ENCODE data around the gene OSM. TPM values are rescaled to one million over a fixed set of nuclear protein-coding genes. Genes with fewer than 3 reads are reported as not detected.
A peak's percentile ranks its signal among the peaks of the same experiment; 100 is the strongest.

OSM gene
- total RNA-seq, 2 donors from 2014 or later = 2.5 TPM; not detected in 1

DNA sequence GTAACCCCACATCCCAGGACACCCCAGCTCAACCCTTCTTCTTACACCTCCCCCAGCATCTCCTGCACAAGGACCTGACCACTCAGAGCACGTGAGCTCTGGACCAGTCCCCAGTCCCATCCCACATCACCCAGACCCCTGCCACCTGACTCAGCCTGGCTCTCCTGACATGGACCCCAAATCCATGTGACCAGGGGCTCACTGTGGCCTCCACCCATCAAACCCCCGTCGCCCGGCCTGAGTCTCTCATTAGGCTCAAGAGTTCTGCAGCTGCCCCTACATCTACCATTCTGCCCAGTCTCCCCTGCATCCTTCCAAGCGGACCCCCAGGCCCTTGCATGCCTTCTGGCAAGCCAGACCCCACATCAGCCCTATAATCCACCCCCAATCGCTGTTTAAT is 18.2 kb downstream of the OSM start:
- Histone ChIP-seq H3K9me3 (no peaks in the 10 kb centered on the region), H3K36me3 (no peaks in the 10 kb centered on the region), H3K27me3 (replicated peaks; ENCODE audit: insufficient read depth) (no peaks in the 10 kb centered on the region), H3K4me1 (replicated peaks) (no peaks in the 10 kb centered on the region), H3K27ac (no peak overlapping the region), H3K4me3 (no peak overlapping the region)
- WGBS = 83% methylated on average over 6 of the region's 6 CpGs
- TF ChIP-seq, protein P1, sequence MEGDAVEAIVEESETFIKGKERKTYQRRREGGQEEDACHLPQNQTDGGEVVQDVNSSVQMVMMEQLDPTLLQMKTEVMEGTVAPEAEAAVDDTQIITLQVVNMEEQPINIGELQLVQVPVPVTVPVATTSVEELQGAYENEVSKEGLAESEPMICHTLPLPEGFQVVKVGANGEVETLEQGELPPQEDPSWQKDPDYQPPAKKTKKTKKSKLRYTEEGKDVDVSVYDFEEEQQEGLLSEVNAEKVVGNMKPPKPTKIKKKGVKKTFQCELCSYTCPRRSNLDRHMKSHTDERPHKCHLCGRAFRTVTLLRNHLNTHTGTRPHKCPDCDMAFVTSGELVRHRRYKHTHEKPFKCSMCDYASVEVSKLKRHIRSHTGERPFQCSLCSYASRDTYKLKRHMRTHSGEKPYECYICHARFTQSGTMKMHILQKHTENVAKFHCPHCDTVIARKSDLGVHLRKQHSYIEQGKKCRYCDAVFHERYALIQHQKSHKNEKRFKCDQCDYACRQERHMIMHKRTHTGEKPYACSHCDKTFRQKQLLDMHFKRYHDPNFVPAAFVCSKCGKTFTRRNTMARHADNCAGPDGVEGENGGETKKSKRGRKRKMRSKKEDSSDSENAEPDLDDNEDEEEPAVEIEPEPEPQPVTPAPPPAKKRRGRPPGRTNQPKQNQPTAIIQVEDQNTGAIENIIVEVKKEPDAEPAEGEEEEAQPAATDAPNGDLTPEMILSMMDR (IDR thresholded peaks at IDR 0.05) = no peak
- TF ChIP-seq POLR2A (IDR thresholded peaks at IDR 0.05) (no peak), POLR2AphosphoS5 (IDR thresholded peaks at IDR 0.05) (no peak)
- no peak for DNase-seq (ENCODE audit: low spot score)
- intact Hi-C loops (cut with DNase I) = no loop called here

DNA sequence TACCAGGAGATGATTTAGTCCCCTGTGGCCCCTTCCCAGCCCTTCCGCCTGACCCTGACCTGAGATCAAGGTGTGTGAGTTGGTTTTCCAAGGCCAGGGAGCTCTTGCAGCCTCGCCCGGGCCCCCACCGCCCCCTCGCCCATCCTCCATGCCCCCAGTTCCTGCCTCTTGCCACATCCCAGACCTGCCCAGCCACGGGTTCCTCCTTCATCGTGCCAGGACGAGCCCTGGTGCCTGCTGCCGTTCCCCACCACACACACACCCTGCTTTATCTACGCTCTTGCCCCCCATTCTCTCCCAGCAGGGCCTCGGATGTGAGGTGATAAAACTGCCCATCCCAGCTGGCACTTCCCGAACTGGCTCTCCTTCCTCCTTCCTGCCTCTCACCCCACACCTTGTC is 18.7 kb downstream of the OSM start:
- H3K36me3 ChIP-seq = no peaks in the 10 kb centered on the region
- no peak for DNase-seq (ENCODE audit: low spot score)
- no peaks in the 10 kb centered on the region for H3K4me1 ChIP-seq (replicated peaks)
- 77% methylated on average over 12 of the region's 12 CpGs for WGBS
- H3K27me3 ChIP-seq (replicated peaks; ENCODE audit: insufficient read depth) = no peaks in the 10 kb centered on the region
- H3K27ac ChIP-seq = no peak overlapping the region
- intact Hi-C loops (cut with DNase I) = no loop called here
- H3K9me3 ChIP-seq = no peaks in the 10 kb centered on the region
- no peak overlapping the region for H3K4me3 ChIP-seq
- no peak for TF ChIP-seq POLR2AphosphoS5 (IDR thresholded peaks at IDR 0.05)
- TF ChIP-seq POLR2A (IDR thresholded peaks at IDR 0.05) = no peak
- TF ChIP-seq, protein P1 (IDR thresholded peaks at IDR 0.05) = no peak

GRCh38 chr22:30247561-30247960 is 19.1 kb downstream of the OSM start:
- 98% methylated on average over 11 of the region's 11 CpGs for WGBS
- no peak for DNase-seq (ENCODE audit: low spot score)
- no peak for TF ChIP-seq POLR2A (IDR thresholded peaks at IDR 0.05)
- TF ChIP-seq POLR2AphosphoS5 (IDR thresholded peaks at IDR 0.05) = no peak
- TF ChIP-seq, protein P1 (IDR thresholded peaks at IDR 0.05) = no peak
- Histone ChIP-seq H3K9me3 (no peaks in the 10 kb centered on the region), H3K27ac (no peak overlapping the region), H3K36me3 (no peaks in the 10 kb centered on the region), H3K27me3 (replicated peaks; ENCODE audit: insufficient read depth) (no peaks in the 10 kb centered on the region), H3K4me1 (replicated peaks) (no peaks in the 10 kb centered on the region), H3K4me3 (no peak overlapping the region)
- intact Hi-C loops (cut with DNase I) = no loop called here

GRCh38 chr22:30246814-30247376 is 19.8 kb downstream of the OSM start:
- intact Hi-C loops (cut with DNase I) = no loop called here
- DNase-seq (ENCODE audit: low spot score) = no peak
- no peaks in the 10 kb centered on the region for H3K4me1 ChIP-seq (replicated peaks)
- TF ChIP-seq POLR2AphosphoS5 (IDR thresholded peaks at IDR 0.05) (no peak), POLR2A (IDR thresholded peaks at IDR 0.05) (no peak)
- TF ChIP-seq, protein P1 (IDR thresholded peaks at IDR 0.05) = no peak
- H3K36me3 ChIP-seq = no peaks in the 10 kb centered on the region
- no peaks in the 10 kb centered on the region for H3K27me3 ChIP-seq (replicated peaks; ENCODE audit: insufficient read depth)
- WGBS = 31% methylated on average over 15 of the region's 15 CpGs
- H3K9me3 ChIP-seq = no peaks in the 10 kb centered on the region
- H3K4me3 ChIP-seq = peak overlapping the region in 1 of 2 donors; percentile 41
- H3K27ac ChIP-seq = no peak overlapping the region
